Measurements from ENCODE around the gene KCNH2. TPM values are rescaled to one million over a fixed set of nuclear protein-coding genes. Genes with fewer than 3 reads are reported as not detected.

Gene KCNH2
- total and polyA plus RNA-seq, 4 donors: 0.43 to 2.0 (median 1.3) TPM

DNA sequence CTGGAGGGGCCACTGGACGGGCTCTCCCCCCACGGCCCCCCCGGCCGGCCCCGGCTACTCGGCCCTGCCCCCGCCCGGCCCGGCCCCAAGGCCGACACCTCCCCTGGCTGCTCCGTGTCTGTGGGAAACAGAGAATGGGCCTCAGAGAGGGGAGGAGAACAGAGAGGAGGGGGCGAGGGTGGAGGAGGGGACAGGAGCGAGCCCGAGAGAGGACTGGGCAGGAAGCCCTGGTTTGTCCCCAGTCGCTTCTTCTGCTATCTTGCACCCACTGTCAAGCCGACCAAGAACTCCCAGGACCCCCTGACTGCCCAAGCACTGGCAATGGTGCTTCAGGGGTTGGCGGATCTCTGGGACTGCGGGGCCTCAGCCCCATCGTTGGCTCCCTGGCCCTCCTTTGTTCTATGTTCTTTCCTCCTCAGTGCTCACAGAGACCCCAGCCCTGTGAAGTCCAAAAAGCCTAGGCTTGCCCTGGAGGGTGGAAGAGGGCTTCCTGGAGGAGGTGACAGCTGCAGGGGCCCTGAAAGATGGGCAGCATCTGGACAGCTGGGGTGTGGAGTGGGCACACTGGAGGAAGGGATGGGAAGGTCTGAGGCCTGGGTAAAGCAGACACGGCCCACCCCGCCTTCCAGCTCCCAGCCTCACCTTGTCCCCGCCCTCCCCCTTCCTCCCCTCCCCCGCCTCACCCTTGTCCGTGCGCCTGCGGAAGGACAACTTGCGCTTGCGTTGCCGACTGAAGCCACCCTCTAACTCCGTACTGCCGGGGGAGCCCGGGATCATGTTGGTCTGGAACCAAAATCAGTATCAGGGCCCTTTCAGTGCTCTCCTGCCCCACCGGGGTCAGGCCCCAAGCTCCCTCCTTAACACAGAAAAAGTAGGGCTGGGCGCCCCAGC is 30.1 kb downstream of the KCNH2 start:
- Histone ChIP-seq H3K27ac (ENCODE audit: low read depth in 1 of 2, low read length in 1 of 2) (no peak overlapping the region), H3K4me1 (ENCODE audit: control insufficient read depth in 5 of 5, insufficient read depth in 5 of 5, low read length in 5 of 5) (peaks cover 0 to 23% (median 0%) of the 10 kb centered on the region in 5 donors), H3K36me3 (ENCODE audit: control insufficient read depth in 4 of 4, insufficient read depth in 4 of 4, low read length in 4 of 4) (no peaks in the 10 kb centered on the region), H3K9me3 (ENCODE audit: control insufficient read depth in 4 of 4, insufficient read depth in 3 of 4, low read length in 3 of 4) (no peaks in the 10 kb centered on the region), H3K27me3 (ENCODE audit: control insufficient read depth in 3 of 3, insufficient read depth in 3 of 3, low read length in 2 of 3) (peaks cover 0 to 10% (median 0%) of the 10 kb centered on the region in 3 donors), H3K9ac (ENCODE audit: insufficient read depth in 1 of 2, low read length in 2 of 2) (no peak overlapping the region), H3K4me3 (no peak overlapping the region)
- WGBS, 2 donors: 41 to 42% methylated on average over 28 to 34 of the region's 34 CpGs
- no peak for ATAC-seq (ENCODE audit: insufficient read depth, low FRiP score)
- peak in 1 of 3 donors; percentile 42 for DNase-seq
- TF ChIP-seq CTCF (IDR thresholded peaks at IDR 0.05; ENCODE audit: control extremely low read depth, extremely low read depth): no peak

DNA sequence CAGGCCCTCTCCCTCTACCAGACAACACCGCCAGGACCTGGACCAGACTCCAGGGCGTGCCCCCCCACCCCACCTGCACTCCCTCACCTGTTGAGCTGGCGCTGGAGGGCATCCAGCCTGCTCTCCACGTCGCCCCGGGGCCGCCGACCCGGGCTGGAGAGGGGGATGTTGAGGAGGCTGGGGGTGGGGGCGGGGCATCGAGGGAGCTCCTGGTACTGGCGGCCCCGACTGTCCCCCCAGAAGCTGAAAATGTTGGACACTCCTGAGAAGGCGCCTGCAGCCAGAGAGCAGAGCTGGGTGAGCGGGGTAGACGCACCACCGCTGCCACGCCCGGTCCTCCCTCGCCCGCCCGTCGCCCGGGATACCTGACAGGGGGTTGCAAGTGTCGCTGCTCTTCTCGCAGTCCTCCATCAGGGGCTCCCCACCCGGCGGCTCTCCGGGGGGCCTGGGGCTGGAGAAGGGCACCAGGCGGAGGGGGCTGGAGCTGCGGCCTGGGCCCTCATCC is 30.8 kb downstream of the KCNH2 start:
- H3K27me3 ChIP-seq (ENCODE audit: control insufficient read depth in 3 of 3, insufficient read depth in 3 of 3, low read length in 2 of 3): peaks cover 0 to 10% (median 0%) of the 10 kb centered on the region in 3 donors
- no peak for ATAC-seq (ENCODE audit: insufficient read depth, low FRiP score)

DNA sequence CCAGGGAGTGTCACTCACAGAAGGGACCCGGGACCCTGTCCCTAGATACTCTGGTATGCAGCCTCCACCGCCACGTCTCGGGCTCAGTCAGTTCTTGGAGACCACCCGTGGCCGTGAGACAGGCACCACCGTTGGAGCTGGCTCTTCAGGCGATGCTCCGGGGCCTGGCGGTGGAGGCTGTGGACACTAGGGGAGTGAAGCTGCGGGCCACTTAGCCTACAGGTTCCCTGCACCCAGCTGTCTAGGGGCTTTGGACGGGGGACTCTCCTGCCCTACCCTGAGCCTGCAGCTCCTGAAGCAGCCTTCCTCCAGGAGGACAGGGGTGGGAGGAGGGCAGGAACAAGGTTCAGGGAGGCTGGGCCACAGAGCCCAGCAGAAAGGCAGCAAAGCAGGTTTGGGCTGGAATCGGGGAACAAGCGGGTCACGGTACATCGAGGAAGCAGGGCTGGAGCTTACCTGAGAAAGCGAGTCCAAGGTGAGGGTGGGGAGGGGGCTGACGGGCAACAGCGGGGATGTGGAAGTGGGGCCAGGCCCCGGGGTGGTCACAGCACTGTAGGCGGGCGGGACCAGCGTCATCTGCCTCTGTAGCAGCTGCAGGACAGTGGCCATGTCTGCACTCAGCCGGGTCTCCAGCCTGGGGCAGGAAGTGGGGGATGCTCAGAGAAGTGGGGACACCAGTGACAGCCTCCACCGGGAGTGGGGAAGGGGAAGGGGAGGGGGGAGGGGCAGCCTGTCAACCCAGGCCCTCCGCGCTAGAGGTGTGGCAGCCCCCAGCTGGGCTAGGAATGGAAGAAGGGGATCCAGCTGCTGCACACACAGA is 31.5 kb downstream of the KCNH2 start:
- H3K9me3 ChIP-seq (ENCODE audit: control insufficient read depth in 4 of 4, insufficient read depth in 3 of 4, low read length in 3 of 4): no peaks in the 10 kb centered on the region
- peak overlapping the region in 1 of 2 donors; percentile 47 for H3K27ac ChIP-seq (ENCODE audit: low read depth in 1 of 2, low read length in 1 of 2)
- no peak overlapping the region for H3K4me3 ChIP-seq
- WGBS, 2 donors: 76 to 78% methylated on average over 27 of the region's 27 CpGs
- H3K27me3 ChIP-seq (ENCODE audit: control insufficient read depth in 3 of 3, insufficient read depth in 3 of 3, low read length in 2 of 3): peaks cover 0 to 10% (median 0%) of the 10 kb centered on the region in 3 donors
- no peak for ATAC-seq (ENCODE audit: insufficient read depth, low FRiP score)
- DNase-seq: no peak
- no peaks in the 10 kb centered on the region for H3K36me3 ChIP-seq (ENCODE audit: control insufficient read depth in 4 of 4, insufficient read depth in 4 of 4, low read length in 4 of 4)
- TF ChIP-seq CTCF (IDR thresholded peaks at IDR 0.05; ENCODE audit: control extremely low read depth, extremely low read depth): no peak
- H3K9ac ChIP-seq (ENCODE audit: insufficient read depth in 1 of 2, low read length in 2 of 2): no peak overlapping the region
- H3K4me1 ChIP-seq (ENCODE audit: control insufficient read depth in 5 of 5, insufficient read depth in 5 of 5, low read length in 5 of 5): peaks cover 0 to 23% (median 0%) of the 10 kb centered on the region in 5 donors

More for the DNA sequence above, 30.8 kb downstream of the KCNH2 start:
- H3K36me3 ChIP-seq (ENCODE audit: control insufficient read depth in 4 of 4, insufficient read depth in 4 of 4, low read length in 4 of 4): no peaks in the 10 kb centered on the region
- TF ChIP-seq CTCF (IDR thresholded peaks at IDR 0.05; ENCODE audit: control extremely low read depth, extremely low read depth): no peak
- H3K9ac ChIP-seq (ENCODE audit: insufficient read depth in 1 of 2, low read length in 2 of 2): no peak overlapping the region
- WGBS, 2 donors: 34 to 38% methylated on average over 23 to 31 of the region's 31 CpGs
- peaks cover 0 to 23% (median 0%) of the 10 kb centered on the region in 5 donors for H3K4me1 ChIP-seq (ENCODE audit: control insufficient read depth in 5 of 5, insufficient read depth in 5 of 5, low read length in 5 of 5)
- H3K4me3 ChIP-seq: no peak overlapping the region
- DNase-seq: no peak
- H3K27ac ChIP-seq (ENCODE audit: low read depth in 1 of 2, low read length in 1 of 2): no peak overlapping the region
- no peaks in the 10 kb centered on the region for H3K9me3 ChIP-seq (ENCODE audit: control insufficient read depth in 4 of 4, insufficient read depth in 3 of 4, low read length in 3 of 4)

All from lung (tissue), 12 donors.